Endothelial cell of umbilical vein (primary cell): ENCODE results near the gene BLNK. TPM values are rescaled to one million over a fixed set of nuclear protein-coding genes. Genes with fewer than 3 reads are reported as not detected.

Source experiments
- BruUV-seq: library from RNA; stranded (reverse); fragments of 400-500 nt; replicated peaks from 2 replicates; lab custom pipeline; 2021; lab: Mats Ljungman, UMichigan
- CTCF ChIA-PET: fragments of 300-600, 350-600 bp; sonication (Branson Sonifier 250); formaldehyde crosslinking; loops from one replicate; lab custom pipeline; 2021; ENCODE audit warnings: antibody characterized with exemption, inconsistent platforms; lab: Charles Lee
- POLR2A ChIA-PET: fragments of 300-600, 350-600 bp; sonication (Branson Sonifier 250); formaldehyde crosslinking; loops from one replicate; lab custom pipeline; 2021; ENCODE audit warnings: antibody characterized with exemption, inconsistent platforms; lab: Charles Lee
- DNase-seq: peaks from one replicate; pipeline ENCODE4 v3.0.0-alpha.2; 2011; ENCODE audit warnings: low read depth, low spot score
- FAIRE-seq: peaks from 2 replicates; lab custom pipeline; 2011; peaks lifted over from hg19 to GRCh38; lab: Jason Lieb, UNC
- H2AFZ ChIP-seq: 2 replicates; pipeline ENCODE4 v1.6.0; 2012; ENCODE audit warnings: low read depth, low read length, control low read depth, inconsistent platforms
- H3K27ac ChIP-seq: 2 replicates; pipeline ENCODE4 v1.5.1; 2011; ENCODE audit warnings: low read depth, mild to moderate bottlenecking, control low read depth, low read length, moderate library complexity; ENCODE audit not compliant: insufficient read depth
- H3K27me3 ChIP-seq, 2 experiments: 2 replicates each; pipeline versions ENCODE4 v1.6.0 to v1.6.1; 2011; ENCODE audit warnings: low read length in 2 of 2, mixed read lengths in 1 of 2; ENCODE audit not compliant: control insufficient read depth in 2 of 2, insufficient read depth in 2 of 2
- H3K36me3 ChIP-seq, 2 experiments: 2 replicates in 1 of 2; 3 replicates in 1 of 2; pipeline ENCODE4 v1.5.1; 2011; ENCODE audit warnings: low read length in 2 of 2, mild to moderate bottlenecking in 1 of 2, moderate library complexity in 1 of 2; ENCODE audit not compliant: control insufficient read depth in 2 of 2, insufficient read depth in 2 of 2; ENCODE audit errors: extremely low read depth in 1 of 2
- H3K4me1 ChIP-seq: 3 replicates; pipeline ENCODE4 v1.5.1; 2011; ENCODE audit warnings: mild to moderate bottlenecking, low read length; ENCODE audit not compliant: control insufficient read depth, insufficient read depth; ENCODE audit errors: extremely low read depth
- H3K4me2 ChIP-seq: 2 replicates; pipeline ENCODE4 v1.6.1; 2011; ENCODE audit warnings: low read length, control low read depth, mixed read lengths; ENCODE audit not compliant: insufficient read depth
- H3K4me3 ChIP-seq, 3 experiments: fragments of 200-600 bp in 1 of 3; sonication (generic), shearing (Covaris generic) in 1 of 3; replicated peaks in 1 of 3; 2 replicates each; pipeline ENCODE4 v1.5.1; 2011 to 2016; ENCODE audit warnings: control low read depth in 3 of 3, low read length in 3 of 3, mild to moderate bottlenecking in 2 of 3, inconsistent platforms in 1 of 3, low read depth in 1 of 3, moderate library complexity in 1 of 3; ENCODE audit not compliant: insufficient read depth in 1 of 3
- H3K79me2 ChIP-seq: 2 replicates; pipeline ENCODE4 v1.6.0; 2012; ENCODE audit warnings: low read length, inconsistent platforms; ENCODE audit not compliant: control insufficient read depth, insufficient read depth
- H3K9ac ChIP-seq: replicated peaks from 2 replicates; pipeline ENCODE3; 2011; ENCODE audit warnings: low read length, control low read depth; ENCODE audit not compliant: insufficient read depth; ENCODE audit errors: extremely low read depth
- H3K9me1 ChIP-seq: replicated peaks from 3 replicates; pipeline ENCODE4 v1.6.0; 2011; ENCODE audit warnings: mild to moderate bottlenecking, low read length; ENCODE audit not compliant: control insufficient read depth, insufficient read depth; ENCODE audit errors: extremely low read depth
- H3K9me3 ChIP-seq: replicated peaks from 2 replicates; pipeline ENCODE4 v1.5.1; 2012; ENCODE audit warnings: low read length, inconsistent platforms; ENCODE audit not compliant: control insufficient read depth, insufficient read depth
- H4K20me1 ChIP-seq: replicated peaks from 2 replicates; pipeline ENCODE3; 2011; ENCODE audit warnings: mild to moderate bottlenecking, low read length; ENCODE audit not compliant: control insufficient read depth, insufficient read depth; ENCODE audit errors: extremely low read depth
- EZH2 ChIP-seq: IDR thresholded peaks from 2 replicates; pipeline ENCODE4 v1.6.1; 2012; ENCODE audit warnings: borderline replicate concordance, low read depth, mild to moderate bottlenecking, moderate library complexity, low read length, inconsistent platforms; ENCODE audit not compliant: severe bottlenecking
- FOS ChIP-seq: IDR thresholded peaks from 2 replicates; pipeline ENCODE4 v1.6.1; 2011; ENCODE audit warnings: mild to moderate bottlenecking, low read length, moderate library complexity, borderline replicate concordance; ENCODE audit not compliant: insufficient read depth
- MAX ChIP-seq: IDR thresholded peaks from 2 replicates; pipeline ENCODE4 v1.6.1; 2011; ENCODE audit not compliant: insufficient read depth, insufficient read length
- POLR2A ChIP-seq: IDR thresholded peaks from 2 replicates; pipeline ENCODE4 v1.6.1; 2012; ENCODE audit warnings: low read depth, mild to moderate bottlenecking, control low read depth, low read length
- POLR2AphosphoS5 ChIP-seq: IDR thresholded peaks from 2 replicates; pipeline ENCODE4 v1.6.1; 2012; ENCODE audit warnings: low read depth, mild to moderate bottlenecking, control low read depth, low read length, moderate library complexity; ENCODE audit not compliant: insufficient read depth
- dilution Hi-C: fragments of 300-500 bp; cut with MboI; formaldehyde crosslinking; loops from one replicate; pipeline ENCODE4 v1.15.0; 2019; ENCODE audit warnings: low sequenced_read_pairs; ENCODE audit not compliant: extremely low pct_ligation_motif_present
- intact Hi-C: fragments of 100-400 bp; cut with micrococcal nuclease; formaldehyde crosslinking; loops from one replicate; pipeline ENCODE4 v1.10.0; 2022
- polyA plus RNA-seq, 4 experiments: library from polyadenylated mRNA; depleted of rRNA in 3 of 4; stranded (reverse) in 3 of 4; unstranded in 1 of 4; fragments of >200 nt; gene quantifications; 2 replicates each; pipeline versions ENCODE4 v1.2.1 to v1.2.3, GENCODE V29; 2011 to 2012; ENCODE audit warnings: missing spikeins in 1 of 4
- total RNA-seq: library from RNA; stranded (reverse); gene quantifications from 2 replicates; pipeline ENCODE4 v1.2.3, GENCODE V29; 2021

BLNK gene
- total and polyA plus RNA-seq, 2 donors (not counting 3 experiments of a cell fraction or from before 2014, with no cell fraction given): not detected

GRCh38 chr10:96165726-96166125, 105.6 kb downstream of the BLNK start:
- no peaks in the 10 kb centered on the region for H3K9me1 ChIP-seq
- H3K4me1 ChIP-seq: no peaks in the 10 kb centered on the region
- H3K9ac ChIP-seq: no peak overlapping the region
- H3K4me2 ChIP-seq: no peak overlapping the region
- CTCF ChIA-PET: interaction anchor here (0.7 kb wide), 1 partner anchor 149 kb away, joined by 3 read pairs; no protein-coding TSS in a partner anchor
- no peak overlapping the region for H3K4me3 ChIP-seq
- no peaks in the 10 kb centered on the region for H3K79me2 ChIP-seq
- intact Hi-C loops: no loop called here
- H3K9me3 ChIP-seq: no peaks in the 10 kb centered on the region
- no peak overlapping the region for H2AFZ ChIP-seq
- H3K36me3 ChIP-seq: no peaks in the 10 kb centered on the region
- DNase-seq: no peak
- dilution Hi-C loops: no loop called here
- no peaks in the 10 kb centered on the region for H3K27me3 ChIP-seq
- TF ChIP-seq MAX (no peak), EZH2 (no peak), POLR2A (no peak)
- H3K27ac ChIP-seq: no peak overlapping the region
- no TSS peak for BruUV-seq
- no peaks in the 10 kb centered on the region for H4K20me1 ChIP-seq
- POLR2A ChIA-PET: no interaction called here
- no peak for FAIRE-seq

GRCh38 chr10:96153070-96153469, 118.3 kb downstream of the BLNK start:
- H3K9ac ChIP-seq: no peak overlapping the region
- H4K20me1 ChIP-seq: no peaks in the 10 kb centered on the region
- FAIRE-seq (no peak), DNase-seq (no peak)
- no peaks in the 10 kb centered on the region for H3K4me1 ChIP-seq
- H3K79me2 ChIP-seq: no peaks in the 10 kb centered on the region
- no peak overlapping the region for H3K4me2 ChIP-seq
- H3K27ac ChIP-seq: no peak overlapping the region
- dilution Hi-C loops: no loop called here
- ChIA-PET POLR2A (no interaction called here), CTCF (no interaction called here)
- no peaks in the 10 kb centered on the region for H3K9me1 ChIP-seq
- no TSS peak for BruUV-seq
- TF ChIP-seq FOS: no peak
- TF ChIP-seq POLR2AphosphoS5: no peak
- no peak for TF ChIP-seq EZH2
- no peaks in the 10 kb centered on the region for H3K9me3 ChIP-seq
- intact Hi-C loops: no loop called here
- no peak overlapping the region for H2AFZ ChIP-seq
- H3K27me3 ChIP-seq: no peaks in the 10 kb centered on the region
- H3K4me3 ChIP-seq: no peak overlapping the region
- peaks cover 4 to 9% of the 10 kb centered on the region in 2 experiments for H3K36me3 ChIP-seq
